Stimulated activated CD8-positive, alpha-beta memory T cell treated with anti-CD3 and anti-CD28 coated beads, Interleukin-7, amount 100 ng/mL, for 48 hours (primary cell): Measurements from ENCODE around the gene LRRC15.

Experiments
- DNase-seq, 2 donors: peaks; one replicate each; pipeline ENCODE4 v3.0.0-alpha.2; 2020; ENCODE audit warnings: low read depth in 1 of 2; ENCODE audit errors: extremely low read depth in 1 of 2

LRRC15 gene

DNA sequence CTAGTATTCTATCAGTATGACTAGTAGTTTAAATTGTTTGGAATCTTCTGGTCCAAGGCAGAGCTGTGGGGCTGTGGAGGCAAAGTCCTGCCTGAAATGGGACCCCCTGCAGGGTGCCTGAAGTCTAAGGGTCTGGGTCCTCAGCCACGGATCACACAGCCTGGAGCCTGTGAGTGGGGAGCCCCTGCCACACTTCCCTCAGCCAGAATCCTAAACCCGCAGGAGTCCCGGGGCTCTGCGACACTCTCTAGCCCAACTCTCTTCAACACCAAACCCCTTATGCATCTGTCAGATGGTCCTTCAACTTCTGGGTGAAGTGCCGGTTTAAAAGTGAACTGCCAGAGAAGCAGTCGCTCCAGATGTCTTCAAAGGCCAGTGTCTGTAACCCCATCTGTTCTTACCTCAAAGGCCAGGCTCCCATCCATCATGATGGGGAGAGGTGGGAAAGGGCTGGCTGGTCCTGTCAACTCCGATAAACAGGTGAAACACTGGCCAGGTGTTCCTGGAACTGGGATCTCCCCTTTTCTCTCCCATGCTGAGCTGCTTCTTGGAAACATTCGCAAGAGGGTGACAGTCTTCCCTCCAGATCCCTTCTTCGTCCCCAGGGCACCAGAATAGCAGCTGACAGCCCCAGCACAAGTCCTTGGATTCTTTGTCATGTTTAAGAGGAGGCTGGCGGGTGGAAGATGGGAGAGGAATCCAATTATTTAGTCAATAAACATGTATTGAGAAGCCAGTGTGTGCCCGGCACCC is 64.0 kb downstream of the LRRC15 start:
- no peak for DNase-seq
